GM23248 (cell line): ENCODE results near the gene MTFR1L. TPM values are rescaled to one million over a fixed set of nuclear protein-coding genes. Genes with fewer than 3 reads are reported as not detected.

Source experiments
- DNase-seq: peaks from one replicate; pipeline ENCODE4 v3.0.0-alpha.2; 2015
- H2AFZ ChIP-seq: fragments of 200-600 bp; sonication (generic); 2 replicates; pipeline ENCODE4 v1.6.1; 2016; ENCODE audit warnings: antibody characterized with exemption
- H3F3A ChIP-seq: fragments of 200-600 bp; sonication (generic); 2 replicates; pipeline ENCODE4 v1.6.1; 2016; ENCODE audit warnings: mild to moderate bottlenecking, antibody characterized with exemption, mixed run types; ENCODE audit not compliant: insufficient read depth
- H3K27ac ChIP-seq: fragments of 200-600 bp; sonication (generic); 2 replicates; pipeline ENCODE4 v1.5.1; 2016; ENCODE audit warnings: mild to moderate bottlenecking
- H3K27me3 ChIP-seq: fragments of 200-600 bp; sonication (generic); replicated peaks from 2 replicates; pipeline ENCODE4 v1.6.1; 2016; ENCODE audit warnings: mild to moderate bottlenecking; ENCODE audit not compliant: insufficient read depth
- H3K36me3 ChIP-seq: fragments of 200-600 bp; sonication (generic); 2 replicates; pipeline ENCODE4 v1.6.1; 2016; ENCODE audit warnings: low read depth, mild to moderate bottlenecking
- H3K4me1 ChIP-seq: fragments of 200-600 bp; sonication (generic); 2 replicates; pipeline ENCODE4 v1.6.1; 2016; ENCODE audit warnings: mild to moderate bottlenecking; ENCODE audit not compliant: insufficient read depth
- H3K4me2 ChIP-seq: fragments of 200-600 bp; sonication (generic); one replicate; pipeline ENCODE4 v1.6.1; 2016; ENCODE audit warnings: mild to moderate bottlenecking; ENCODE audit not compliant: unreplicated experiment
- H3K4me3 ChIP-seq: fragments of 200-600 bp; sonication (generic); 2 replicates; pipeline ENCODE4 v1.5.1; 2016; ENCODE audit warnings: mild to moderate bottlenecking
- H3K79me2 ChIP-seq: fragments of 200-600 bp; sonication (generic); 2 replicates; pipeline ENCODE4 v1.6.1; 2016; ENCODE audit warnings: mild to moderate bottlenecking; ENCODE audit not compliant: insufficient read depth
- H3K9ac ChIP-seq: fragments of 200-600 bp; sonication (generic); 2 replicates; pipeline ENCODE4 v1.6.1; 2016; ENCODE audit warnings: mild to moderate bottlenecking
- H3K9me2 ChIP-seq: fragments of 200-600 bp; sonication (generic); 2 replicates; pipeline ENCODE4 v1.6.1; 2016; ENCODE audit warnings: mixed run types, mild to moderate bottlenecking, moderate library complexity; ENCODE audit not compliant: insufficient read depth
- H3K9me3 ChIP-seq: fragments of 200-600 bp; sonication (generic); one replicate; pipeline ENCODE4 v1.6.1; 2017; ENCODE audit warnings: low read depth
- H4K20me1 ChIP-seq: fragments of 200-600 bp; sonication (generic); 2 replicates; pipeline ENCODE4 v1.6.0; 2016; ENCODE audit not compliant: insufficient read depth
- EZH2 ChIP-seq: fragments of 200-600 bp; sonication (generic); IDR thresholded peaks from 2 replicates; pipeline ENCODE4 v1.6.1; 2018; ENCODE audit warnings: antibody characterized with exemption, mild to moderate bottlenecking; ENCODE audit not compliant: insufficient read depth, poor library complexity, severe bottlenecking
- EZH2phosphoT487 ChIP-seq: fragments of 200-600 bp; sonication (generic); IDR thresholded peaks from 2 replicates; pipeline ENCODE4 v1.6.1; 2018; ENCODE audit warnings: antibody characterized with exemption, moderate library complexity, mild to moderate bottlenecking, low read depth; ENCODE audit not compliant: insufficient read depth
- WGBS, 2 experiments: methylation state at CpG; one replicate each; pipeline ENCODE4 v1.1.6; 2015 to 2017; ENCODE audit warnings: low lambda C conversion rate in 2 of 2, low coverage in 1 of 2; ENCODE audit errors: missing lambda C conversion rate in 2 of 2; 5-methylcytosine and 5-hydroxymethylcytosine counted together
- in situ Hi-C: fragments of 300-500 bp; cut with MboI; formaldehyde crosslinking; loops from 2 replicates; pipeline ENCODE4 v1.15.0; 2020
- polyA plus RNA-seq: library from polyadenylated mRNA; unstranded; fragments of >200 nt; fragmentation: Nextera tagmentation; extraction: Ambion mirVana; gene quantifications from 2 replicates; pipeline ENCODE4 v1.2.1, GENCODE V29; 2016
- total RNA-seq: library from RNA; depleted of rRNA; stranded (reverse); fragments of >200 nt; shearing (Covaris generic); gene quantifications from 2 replicates; pipeline ENCODE4 v1.2.3, GENCODE V29; 2014

Gene MTFR1L
- total and polyA plus RNA-seq, 2 experiments from 2014 or later: 57.2 to 78.1 TPM

GRCh38 chr1:25794325-25794724 is 25.4 kb upstream of the MTFR1L start:
- in situ Hi-C loops: loop anchor here (10.0 kb wide), 1 partner anchor 180 kb away; the partner anchor contains the start of gene MAN1C1

GRCh38 chr1:25795211-25795610 is 24.5 kb upstream of the MTFR1L start:
- in situ Hi-C loops: loop anchor here (10.0 kb wide), 1 partner anchor 180 kb away; the partner anchor contains the start of gene MAN1C1
- no peak overlapping the region for H3K27ac ChIP-seq
- WGBS, 2 experiments: 56 to 67% methylated on average over 2 of the region's 2 CpGs
- TF ChIP-seq EZH2: no peak
- TF ChIP-seq EZH2phosphoT487: no peak
- H3K9me3 ChIP-seq: no peaks in the 10 kb centered on the region
- H3F3A ChIP-seq: 0 out of 2 replicates have a peak, but pooled peaks cover 8% of the 10 kb centered on the region
- H3K36me3 ChIP-seq: no peaks in the 10 kb centered on the region
- H2AFZ ChIP-seq: no peak overlapping the region
- no peak overlapping the region for H3K4me2 ChIP-seq
- no peaks in the 10 kb centered on the region for H3K9me2 ChIP-seq
- H3K4me3 ChIP-seq: no peak overlapping the region
- H3K4me1 ChIP-seq: peaks cover 6% of the 10 kb centered on the region; the same call in 1 of the 2 replicates
- no peak overlapping the region for H3K9ac ChIP-seq
- no peaks in the 10 kb centered on the region for H3K79me2 ChIP-seq
- no peaks in the 10 kb centered on the region for H4K20me1 ChIP-seq
- peak; percentile 24 for DNase-seq
- no peaks in the 10 kb centered on the region for H3K27me3 ChIP-seq

More at GRCh38 chr1:25794325-25794724, 25.4 kb upstream of the MTFR1L start:
- no peaks in the 10 kb centered on the region for H4K20me1 ChIP-seq
- no peak overlapping the region for H3K4me3 ChIP-seq
- peak overlapping the region; percentile 29; the same call in 1 of the 2 replicates for H3K27ac ChIP-seq
- DNase-seq: peak; percentile 82
- H3K4me1 ChIP-seq: peaks cover 6% of the 10 kb centered on the region; the same call in 1 of the 2 replicates
- 26 to 30% methylated on average over 8 of the region's 8 CpGs for WGBS, 2 experiments
- H3K36me3 ChIP-seq: no peaks in the 10 kb centered on the region
- no peak overlapping the region for H3K4me2 ChIP-seq
- TF ChIP-seq EZH2 (no peak), EZH2phosphoT487 (no peak)
- H3K9ac ChIP-seq: no peak overlapping the region
- no peaks in the 10 kb centered on the region for H3K27me3 ChIP-seq
- no peaks in the 10 kb centered on the region for H3K9me3 ChIP-seq
- 0 out of 2 replicates have a peak, but pooled peaks cover 8% of the 10 kb centered on the region for H3F3A ChIP-seq
- H2AFZ ChIP-seq: no peak overlapping the region
- H3K9me2 ChIP-seq: no peaks in the 10 kb centered on the region
- no peaks in the 10 kb centered on the region for H3K79me2 ChIP-seq

- H2AFZ ChIP-seq: no peak overlapping the region
- H3K4me1 ChIP-seq: peaks cover 6% of the 10 kb centered on the region; the same call in 1 of the 2 replicates
- no peaks in the 10 kb centered on the region for H3K9me2 ChIP-seq
- 0 out of 2 replicates have a peak, but pooled peaks cover 8% of the 10 kb centered on the region for H3F3A ChIP-seq
- no peak overlapping the region for H3K4me2 ChIP-seq
- no peaks in the 10 kb centered on the region for H4K20me1 ChIP-seq
- TF ChIP-seq EZH2phosphoT487 (no peak), EZH2 (no peak)
- H3K79me2 ChIP-seq: peaks cover 8% of the 10 kb centered on the region; the same call in 1 of the 2 replicates
- H3K36me3 ChIP-seq: no peaks in the 10 kb centered on the region
- in situ Hi-C loops: loop anchor here (10.0 kb wide), 1 partner anchor 181 kb away; the partner anchor contains the start of gene MAN1C1
- H3K9ac ChIP-seq: no peak overlapping the region
- WGBS, 2 experiments: 76 to 80% methylated on average over 22 of the region's 22 CpGs
- no peaks in the 10 kb centered on the region for H3K9me3 ChIP-seq
- no peak overlapping the region for H3K27ac ChIP-seq
- H3K27me3 ChIP-seq: no peaks in the 10 kb centered on the region
- no peak for DNase-seq
- H3K4me3 ChIP-seq: no peak overlapping the region
These were observed 23.6 kb upstream of the MTFR1L start for GRCh38 chr1:25795946-25796810.

GRCh38 chr1:25796811-25797458 is 22.8 kb upstream of the MTFR1L start:
- Histone ChIP-seq H3K4me3 (no peak overlapping the region), H3K9me3 (no peaks in the 10 kb centered on the region), H3K27ac (no peak overlapping the region), H3K79me2 (peaks cover 15% of the 10 kb centered on the region), H4K20me1 (no peaks in the 10 kb centered on the region), H2AFZ (no peak overlapping the region), H3K4me2 (no peak overlapping the region), H3K27me3 (no peaks in the 10 kb centered on the region), H3K36me3 (no peaks in the 10 kb centered on the region), H3K9me2 (no peaks in the 10 kb centered on the region), H3F3A (0 out of 2 replicates have a peak, but pooled peaks cover 8% of the 10 kb centered on the region), H3K4me1 (peaks cover 6% of the 10 kb centered on the region; the same call in 1 of the 2 replicates), H3K9ac (no peak overlapping the region)
- WGBS, 2 experiments: 6 to 16% methylated on average over 6 to 19 of the region's 19 CpGs
- in situ Hi-C loops: loop anchor here (10.0 kb wide), 1 partner anchor 182 kb away; the partner anchor contains the start of gene MAN1C1
- no peak for TF ChIP-seq EZH2
- no peak for TF ChIP-seq EZH2phosphoT487
- DNase-seq: peak; percentile 81
